Endothelial cell of umbilical vein (primary cell): ENCODE measurements around the gene TRANK1. TPM values are rescaled to one million over a fixed set of nuclear protein-coding genes. Genes with fewer than 3 reads are reported as not detected.

Source experiments
- BruUV-seq: library from RNA; stranded (reverse); fragments of 400-500 nt; replicated peaks from 2 replicates; lab custom pipeline; 2021; lab: Mats Ljungman, UMichigan
- CTCF ChIA-PET: fragments of 300-600, 350-600 bp; sonication (Branson Sonifier 250); formaldehyde crosslinking; loops from one replicate; lab custom pipeline; 2021; ENCODE audit warnings: antibody characterized with exemption, inconsistent platforms; lab: Charles Lee
- POLR2A ChIA-PET: fragments of 300-600, 350-600 bp; sonication (Branson Sonifier 250); formaldehyde crosslinking; loops from one replicate; lab custom pipeline; 2021; ENCODE audit warnings: antibody characterized with exemption, inconsistent platforms; lab: Charles Lee
- DNase-seq: peaks from one replicate; pipeline ENCODE4 v3.0.0-alpha.2; 2011; ENCODE audit warnings: low read depth, low spot score
- FAIRE-seq: peaks from 2 replicates; lab custom pipeline; 2011; peaks lifted over from hg19 to GRCh38; lab: Jason Lieb, UNC
- H2AFZ ChIP-seq: 2 replicates; pipeline ENCODE4 v1.6.0; 2012; ENCODE audit warnings: low read depth, low read length, control low read depth, inconsistent platforms
- H3K27ac ChIP-seq: 2 replicates; pipeline ENCODE4 v1.5.1; 2011; ENCODE audit warnings: low read depth, mild to moderate bottlenecking, control low read depth, low read length, moderate library complexity; ENCODE audit not compliant: insufficient read depth
- H3K27me3 ChIP-seq, 2 experiments: 2 replicates each; pipeline versions ENCODE4 v1.6.0 to v1.6.1; 2011; ENCODE audit warnings: low read length in 2 of 2, mixed read lengths in 1 of 2; ENCODE audit not compliant: control insufficient read depth in 2 of 2, insufficient read depth in 2 of 2
- H3K36me3 ChIP-seq, 2 experiments: 2 replicates in 1 of 2; 3 replicates in 1 of 2; pipeline ENCODE4 v1.5.1; 2011; ENCODE audit warnings: low read length in 2 of 2, mild to moderate bottlenecking in 1 of 2, moderate library complexity in 1 of 2; ENCODE audit not compliant: control insufficient read depth in 2 of 2, insufficient read depth in 2 of 2; ENCODE audit errors: extremely low read depth in 1 of 2
- H3K4me1 ChIP-seq: 3 replicates; pipeline ENCODE4 v1.5.1; 2011; ENCODE audit warnings: mild to moderate bottlenecking, low read length; ENCODE audit not compliant: control insufficient read depth, insufficient read depth; ENCODE audit errors: extremely low read depth
- H3K4me2 ChIP-seq: 2 replicates; pipeline ENCODE4 v1.6.1; 2011; ENCODE audit warnings: low read length, control low read depth, mixed read lengths; ENCODE audit not compliant: insufficient read depth
- H3K4me3 ChIP-seq, 3 experiments: fragments of 200-600 bp in 1 of 3; sonication (generic), shearing (Covaris generic) in 1 of 3; replicated peaks in 1 of 3; 2 replicates each; pipeline ENCODE4 v1.5.1; 2011 to 2016; ENCODE audit warnings: control low read depth in 3 of 3, low read length in 3 of 3, mild to moderate bottlenecking in 2 of 3, inconsistent platforms in 1 of 3, low read depth in 1 of 3, moderate library complexity in 1 of 3; ENCODE audit not compliant: insufficient read depth in 1 of 3
- H3K79me2 ChIP-seq: 2 replicates; pipeline ENCODE4 v1.6.0; 2012; ENCODE audit warnings: low read length, inconsistent platforms; ENCODE audit not compliant: control insufficient read depth, insufficient read depth
- H3K9ac ChIP-seq: replicated peaks from 2 replicates; pipeline ENCODE3; 2011; ENCODE audit warnings: low read length, control low read depth; ENCODE audit not compliant: insufficient read depth; ENCODE audit errors: extremely low read depth
- H3K9me1 ChIP-seq: replicated peaks from 3 replicates; pipeline ENCODE4 v1.6.0; 2011; ENCODE audit warnings: mild to moderate bottlenecking, low read length; ENCODE audit not compliant: control insufficient read depth, insufficient read depth; ENCODE audit errors: extremely low read depth
- H3K9me3 ChIP-seq: replicated peaks from 2 replicates; pipeline ENCODE4 v1.5.1; 2012; ENCODE audit warnings: low read length, inconsistent platforms; ENCODE audit not compliant: control insufficient read depth, insufficient read depth
- H4K20me1 ChIP-seq: replicated peaks from 2 replicates; pipeline ENCODE3; 2011; ENCODE audit warnings: mild to moderate bottlenecking, low read length; ENCODE audit not compliant: control insufficient read depth, insufficient read depth; ENCODE audit errors: extremely low read depth
- EZH2 ChIP-seq: IDR thresholded peaks from 2 replicates; pipeline ENCODE4 v1.6.1; 2012; ENCODE audit warnings: borderline replicate concordance, low read depth, mild to moderate bottlenecking, moderate library complexity, low read length, inconsistent platforms; ENCODE audit not compliant: severe bottlenecking
- FOS ChIP-seq: IDR thresholded peaks from 2 replicates; pipeline ENCODE4 v1.6.1; 2011; ENCODE audit warnings: mild to moderate bottlenecking, low read length, moderate library complexity, borderline replicate concordance; ENCODE audit not compliant: insufficient read depth
- GATA2 ChIP-seq: IDR thresholded peaks from 2 replicates; pipeline ENCODE4 v1.7.0; 2011; ENCODE audit warnings: low read depth, mild to moderate bottlenecking, moderate library complexity, mixed read lengths, low read length; ENCODE audit not compliant: insufficient read length, insufficient read depth
- JUN ChIP-seq: IDR thresholded peaks from 2 replicates; pipeline ENCODE4 v1.6.1; 2011; ENCODE audit warnings: borderline replicate concordance, low read depth; ENCODE audit not compliant: insufficient read length, insufficient read depth
- MAX ChIP-seq: IDR thresholded peaks from 2 replicates; pipeline ENCODE4 v1.6.1; 2011; ENCODE audit not compliant: insufficient read depth, insufficient read length
- MYC ChIP-seq: IDR thresholded peaks from one replicate; pipeline ENCODE4 v1.6.1; 2011; ENCODE audit warnings: mild to moderate bottlenecking, low read depth, low read length
- POLR2A ChIP-seq: IDR thresholded peaks from 2 replicates; pipeline ENCODE4 v1.6.1; 2012; ENCODE audit warnings: low read depth, mild to moderate bottlenecking, control low read depth, low read length
- POLR2AphosphoS5 ChIP-seq: IDR thresholded peaks from 2 replicates; pipeline ENCODE4 v1.6.1; 2012; ENCODE audit warnings: low read depth, mild to moderate bottlenecking, control low read depth, low read length, moderate library complexity; ENCODE audit not compliant: insufficient read depth
- dilution Hi-C: fragments of 300-500 bp; cut with MboI; formaldehyde crosslinking; loops from one replicate; pipeline ENCODE4 v1.15.0; 2019; ENCODE audit warnings: low sequenced_read_pairs; ENCODE audit not compliant: extremely low pct_ligation_motif_present
- intact Hi-C: fragments of 100-400 bp; cut with micrococcal nuclease; formaldehyde crosslinking; loops from one replicate; pipeline ENCODE4 v1.10.0; 2022
- polyA plus RNA-seq, 4 experiments: library from polyadenylated mRNA; depleted of rRNA in 3 of 4; stranded (reverse) in 3 of 4; unstranded in 1 of 4; fragments of >200 nt; gene quantifications; 2 replicates each; pipeline versions ENCODE4 v1.2.1 to v1.2.3, GENCODE V29; 2011 to 2012; ENCODE audit warnings: missing spikeins in 1 of 4
- total RNA-seq: library from RNA; stranded (reverse); gene quantifications from 2 replicates; pipeline ENCODE4 v1.2.3, GENCODE V29; 2021

TRANK1 gene
- total and polyA plus RNA-seq, 2 donors (not counting 3 experiments of a cell fraction or from before 2014, with no cell fraction given): 4.6 to 14.4 TPM

GRCh38 chr3:36800533-36801116 is 144.2 kb downstream of the TRANK1 start:
- H3K36me3 ChIP-seq: no peaks in the 10 kb centered on the region
- no peaks in the 10 kb centered on the region for H3K9me3 ChIP-seq
- H3K9ac ChIP-seq: no peak overlapping the region
- H3K4me2 ChIP-seq: no peak overlapping the region
- H4K20me1 ChIP-seq: no peaks in the 10 kb centered on the region
- intact Hi-C loops (no loop called here), dilution Hi-C loops (no loop called here)
- TF ChIP-seq MYC (no peak), MAX (no peak), POLR2A (no peak), FOS (no peak), EZH2 (no peak)
- no peaks in the 10 kb centered on the region for H3K4me1 ChIP-seq
- POLR2A ChIA-PET: no interaction called here
- H2AFZ ChIP-seq: no peak overlapping the region
- H3K27ac ChIP-seq: no peak overlapping the region
- BruUV-seq: no TSS peak
- H3K9me1 ChIP-seq: no peaks in the 10 kb centered on the region
- H3K4me3 ChIP-seq: no peak overlapping the region
- no peaks in the 10 kb centered on the region for H3K27me3 ChIP-seq
- CTCF ChIA-PET: no interaction called here
- H3K79me2 ChIP-seq: no peaks in the 10 kb centered on the region
- FAIRE-seq: no peak
- DNase-seq: no peak

- H3K27ac ChIP-seq: no peak overlapping the region
- no peak overlapping the region for H3K9ac ChIP-seq
- no peak for FAIRE-seq
- H3K4me2 ChIP-seq: no peak overlapping the region
- no peaks in the 10 kb centered on the region for H3K27me3 ChIP-seq
- intact Hi-C loops (no loop called here), dilution Hi-C loops (no loop called here)
- ChIA-PET POLR2A (no interaction called here), CTCF (no interaction called here)
- no peak overlapping the region for H3K4me3 ChIP-seq
- DNase-seq: no peak
- H3K4me1 ChIP-seq: no peaks in the 10 kb centered on the region
- H3K79me2 ChIP-seq: no peaks in the 10 kb centered on the region
- BruUV-seq: no TSS peak
- no peaks in the 10 kb centered on the region for H3K9me3 ChIP-seq
- no peaks in the 10 kb centered on the region for H4K20me1 ChIP-seq
- no peaks in the 10 kb centered on the region for H3K9me1 ChIP-seq
- TF ChIP-seq MAX (no peak), POLR2A (no peak), JUN (no peak), POLR2AphosphoS5 (no peak), GATA2 (no peak), MYC (no peak), EZH2 (no peak)
- H3K36me3 ChIP-seq: no peaks in the 10 kb centered on the region
- H2AFZ ChIP-seq: no peak overlapping the region
These were observed 148.0 kb downstream of the TRANK1 start for GRCh38 chr3:36796881-36797280.
